BLaER1 (cell line): Measurements from ENCODE around the gene TTC38.

Experiments
- H3K27ac ChIP-seq: shearing (Covaris generic); formaldehyde crosslinking; 2 replicates; pipeline ENCODE4 v1.8.1; 2022
- H3K27me3 ChIP-seq: shearing (Covaris generic); formaldehyde crosslinking; 2 replicates; pipeline ENCODE4 v1.8.1; 2022
- H3K36me3 ChIP-seq: shearing (Covaris generic); formaldehyde crosslinking; 2 replicates; pipeline ENCODE4 v1.8.1; 2022
- H3K4me1 ChIP-seq: shearing (Covaris generic); formaldehyde crosslinking; 2 replicates; pipeline ENCODE4 v1.8.1; 2022
- H3K4me2 ChIP-seq: shearing (Covaris generic); formaldehyde crosslinking; 2 replicates; pipeline ENCODE4 v1.8.1; 2022
- H3K4me3 ChIP-seq: shearing (Covaris generic); formaldehyde crosslinking; 2 replicates; pipeline ENCODE4 v1.8.1; 2022
- H3K9ac ChIP-seq: shearing (Covaris generic); formaldehyde crosslinking; 2 replicates; pipeline ENCODE4 v1.8.1; 2022
- H3K9me3 ChIP-seq: shearing (Covaris generic); formaldehyde crosslinking; 2 replicates; pipeline ENCODE4 v1.8.1; 2022
- H4K20me1 ChIP-seq: shearing (Covaris generic); formaldehyde crosslinking; 2 replicates; pipeline ENCODE4 v1.8.1; 2022
- Cebpa-rat ChIP-seq: shearing (Covaris generic); IDR thresholded peaks from 2 replicates; pipeline ENCODE4 v1.8.1; 2022

Gene TTC38

DNA sequence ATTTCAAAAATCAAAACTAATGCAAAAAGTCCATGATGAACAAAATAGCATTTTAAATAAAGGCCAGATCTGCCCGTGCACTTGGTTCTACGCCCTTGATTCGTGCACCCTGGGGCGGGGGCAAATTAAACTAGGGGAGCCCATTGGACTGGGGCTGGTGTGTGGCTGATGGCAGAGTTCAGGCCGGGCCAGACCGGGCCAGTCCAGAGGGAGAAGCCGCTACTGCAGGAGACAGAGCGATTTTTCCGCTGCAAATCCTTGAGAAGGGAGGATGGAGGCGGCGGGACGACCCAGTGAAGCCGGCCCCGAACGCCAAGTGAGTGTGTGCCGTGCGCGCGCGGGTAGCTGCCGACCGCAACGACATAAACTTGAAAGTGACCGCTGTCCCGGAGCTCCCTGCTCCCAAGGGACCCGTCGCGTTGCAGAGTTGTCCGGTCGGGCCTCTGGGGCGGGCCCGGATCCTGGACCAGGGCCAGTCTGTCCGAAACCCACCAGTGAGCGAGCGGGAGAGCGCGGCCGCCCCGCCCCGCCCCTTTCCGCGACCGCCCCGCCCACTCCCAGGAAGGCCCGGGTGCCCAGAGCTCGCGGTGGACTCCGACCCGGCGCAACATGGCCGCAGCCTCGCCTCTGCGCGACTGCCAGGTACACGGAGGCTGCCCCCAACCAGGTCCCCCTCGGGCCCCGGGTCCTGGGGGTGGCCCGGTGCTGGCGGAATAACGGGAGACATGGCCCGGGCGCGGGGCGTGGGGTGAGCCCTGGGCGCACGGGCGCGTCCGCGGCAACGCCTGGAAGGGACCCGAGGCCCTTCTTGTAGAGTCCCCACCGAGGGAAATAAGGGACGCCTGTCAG, at the start of gene TTC38:
TTC38 (plus strand) TSS at position 578 of the 849 bp plus-strand sequence; CDS start at position 610, 32 bp downstream.
- TF ChIP-seq Cebpa-rat: no peak
- Histone ChIP-seq H3K4me2 (peak within 1 kb of the TSS; percentile 91), H3K9me3 (peaks cover 43% of the 10 kb centered on the region), H3K9ac (peak within 1 kb of the TSS; percentile 60), H3K36me3 (no peaks in the 10 kb centered on the region; the same call in 1 of the 2 replicates), H4K20me1 (no peaks in the 10 kb centered on the region), H3K4me3 (peak within 1 kb of the TSS; percentile 67), H3K27ac (no peak within 1 kb of the TSS; the same call in 1 of the 2 replicates), H3K27me3 (peaks cover 17% of the 10 kb centered on the region), H3K4me1 (peaks cover 35% of the 10 kb centered on the region)

DNA sequence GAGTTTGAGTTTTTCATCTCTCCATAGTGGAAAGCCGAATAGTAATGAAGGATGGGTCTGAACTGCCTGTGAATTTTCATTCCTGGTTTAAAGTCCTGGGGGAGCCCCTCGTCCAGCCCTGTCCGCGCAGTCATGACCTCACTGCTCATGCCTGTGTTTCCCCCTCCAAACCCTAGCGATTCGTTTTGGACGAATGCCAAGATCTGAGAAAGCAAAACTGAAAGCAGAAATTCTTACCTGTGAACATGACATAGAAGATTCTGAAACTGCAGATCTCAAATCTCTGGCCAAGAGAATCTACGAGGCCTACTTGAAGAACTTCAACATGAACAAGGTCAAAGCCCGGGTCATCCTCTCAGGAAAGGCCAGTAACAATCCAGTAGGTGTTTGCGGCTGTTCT, 48.2 kb upstream of the TTC38 start:
- Histone ChIP-seq H3K9me3 (no peaks in the 10 kb centered on the region), H3K4me1 (peaks cover 16% of the 10 kb centered on the region), H3K9ac (no peak overlapping the region), H4K20me1 (no peaks in the 10 kb centered on the region), H3K27me3 (no peaks in the 10 kb centered on the region), H3K36me3 (peaks cover 95% of the 10 kb centered on the region), H3K4me2 (no peak overlapping the region), H3K27ac (no peak overlapping the region), H3K4me3 (no peak overlapping the region)
- no peak for TF ChIP-seq Cebpa-rat

DNA sequence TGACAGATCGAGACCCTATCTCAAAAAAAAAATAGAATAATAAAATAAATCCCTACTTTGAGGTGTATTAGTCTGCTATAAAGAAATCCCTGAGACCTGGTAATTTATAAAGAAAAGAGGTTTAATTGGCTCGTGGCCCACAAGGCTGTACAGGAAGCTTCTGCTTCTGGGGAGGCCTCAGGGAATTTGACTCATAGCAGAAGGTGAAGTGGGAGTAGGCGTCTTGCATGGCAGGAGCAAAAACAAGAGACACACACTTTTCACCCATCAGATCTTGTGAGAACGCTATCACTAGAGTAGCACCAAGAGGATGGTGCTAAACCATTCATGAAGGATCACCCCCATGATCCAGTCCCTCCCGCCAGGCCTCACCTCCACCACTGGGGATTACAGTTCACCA, 46.9 kb upstream of the TTC38 start:
- Histone ChIP-seq H3K9ac (0 out of 2 replicates have a peak overlapping the region, but pooled peaks have one; percentile 29), H3K36me3 (peaks cover 95% of the 10 kb centered on the region), H3K9me3 (no peaks in the 10 kb centered on the region), H3K27me3 (no peaks in the 10 kb centered on the region), H3K4me3 (no peak overlapping the region), H3K27ac (peak overlapping the region; percentile 28; the same call in 1 of the 2 replicates), H3K4me2 (peak overlapping the region; percentile 66), H4K20me1 (no peaks in the 10 kb centered on the region), H3K4me1 (peaks cover 16% of the 10 kb centered on the region)
- no peak for TF ChIP-seq Cebpa-rat

DNA sequence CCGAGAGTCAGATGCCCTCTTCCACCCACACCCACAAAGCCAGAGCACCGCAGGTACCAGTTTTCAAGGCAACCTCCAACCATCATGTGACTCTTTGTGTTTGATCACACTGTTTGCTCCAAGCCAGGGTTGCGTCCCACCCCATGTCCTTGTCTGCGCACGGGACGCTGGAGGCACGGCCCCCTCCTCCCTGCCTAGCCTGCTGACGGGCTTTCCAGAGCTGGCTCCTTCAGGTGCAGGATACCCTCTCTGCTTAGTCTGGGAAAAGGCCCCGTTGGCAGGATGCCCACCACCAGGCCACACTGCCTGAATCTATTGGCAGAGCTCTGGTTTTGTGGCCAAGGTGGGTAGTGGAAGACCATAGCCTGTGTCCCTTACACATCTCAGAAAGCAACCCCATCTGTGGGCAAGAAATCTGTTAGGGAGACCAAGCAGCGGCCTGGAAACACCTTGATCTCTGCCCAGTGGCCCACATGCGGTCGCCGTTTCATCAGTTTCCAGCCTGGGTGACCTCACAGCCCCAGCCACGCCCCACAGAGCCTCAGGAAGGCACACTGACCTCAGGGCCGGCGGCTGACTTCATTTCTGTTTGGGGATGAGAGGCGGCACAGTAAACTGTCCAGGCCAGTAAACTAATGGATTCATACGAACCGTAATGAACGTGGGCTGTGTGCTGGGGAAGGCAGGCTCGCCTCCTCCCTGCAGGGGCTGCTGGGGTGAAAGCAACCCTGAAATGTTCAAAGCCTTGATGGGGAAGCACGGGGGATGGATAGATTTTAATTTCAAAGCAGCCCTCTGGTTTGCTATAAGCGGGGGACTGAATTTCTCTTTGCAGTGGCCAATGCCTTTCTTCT, 43.5 kb upstream of the TTC38 start:
- Histone ChIP-seq H3K9me3 (no peaks in the 10 kb centered on the region), H3K4me1 (peaks cover 16% of the 10 kb centered on the region), H3K4me3 (no peak overlapping the region), H3K27me3 (no peaks in the 10 kb centered on the region), H3K36me3 (peaks cover 66% of the 10 kb centered on the region), H3K27ac (no peak overlapping the region), H3K4me2 (no peak overlapping the region), H4K20me1 (no peaks in the 10 kb centered on the region), H3K9ac (no peak overlapping the region)
- TF ChIP-seq Cebpa-rat: no peak

DNA sequence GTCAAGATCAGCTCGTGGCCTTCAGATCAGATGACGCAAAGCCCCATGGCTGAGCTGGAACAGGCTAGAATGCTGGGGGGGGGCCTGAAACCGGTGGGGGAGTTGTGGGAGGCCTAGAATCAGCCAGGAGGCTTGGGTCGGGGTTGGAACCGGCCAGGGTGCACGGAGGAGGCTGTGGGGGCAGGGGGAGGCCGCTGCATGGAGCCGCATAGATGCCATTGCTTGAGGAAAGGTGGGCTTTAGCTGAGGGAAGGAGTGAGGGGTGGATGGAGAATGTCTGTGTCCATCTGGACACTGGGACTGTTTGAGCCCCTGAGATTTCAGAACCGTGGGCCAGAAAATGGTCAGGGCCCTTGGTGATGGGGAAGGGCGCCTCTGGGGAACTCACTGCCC, 42.9 kb upstream of the TTC38 start:
- no peak overlapping the region for H3K27ac ChIP-seq
- H3K9me3 ChIP-seq: no peaks in the 10 kb centered on the region
- peaks cover 16% of the 10 kb centered on the region for H3K4me1 ChIP-seq
- H3K9ac ChIP-seq: no peak overlapping the region
- H3K4me2 ChIP-seq: no peak overlapping the region
- no peaks in the 10 kb centered on the region for H3K27me3 ChIP-seq
- H4K20me1 ChIP-seq: no peaks in the 10 kb centered on the region
- peaks cover 60% of the 10 kb centered on the region for H3K36me3 ChIP-seq
- TF ChIP-seq Cebpa-rat: no peak
- H3K4me3 ChIP-seq: no peak overlapping the region

DNA sequence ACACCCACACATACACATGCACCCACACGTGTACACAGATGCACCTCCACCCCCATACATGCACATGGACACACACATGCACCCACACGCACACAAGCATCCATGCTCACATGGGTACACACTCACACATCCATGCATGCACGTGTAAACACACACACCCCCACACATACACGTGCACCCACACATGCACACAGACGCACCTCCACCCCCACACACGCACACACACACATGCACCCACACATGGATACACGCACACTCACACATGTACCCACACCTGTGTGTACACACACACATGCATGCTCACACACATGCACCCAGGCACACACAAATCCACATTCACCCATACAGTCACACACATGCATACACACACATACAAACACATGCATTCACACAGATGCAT, 42.2 kb upstream of the TTC38 start:
- Histone ChIP-seq H3K27ac (no peak overlapping the region), H3K27me3 (no peaks in the 10 kb centered on the region), H4K20me1 (no peaks in the 10 kb centered on the region), H3K9me3 (no peaks in the 10 kb centered on the region), H3K36me3 (peaks cover 56% of the 10 kb centered on the region), H3K4me2 (no peak overlapping the region), H3K9ac (no peak overlapping the region), H3K4me1 (peaks cover 9% of the 10 kb centered on the region), H3K4me3 (no peak overlapping the region)
- no peak for TF ChIP-seq Cebpa-rat

DNA sequence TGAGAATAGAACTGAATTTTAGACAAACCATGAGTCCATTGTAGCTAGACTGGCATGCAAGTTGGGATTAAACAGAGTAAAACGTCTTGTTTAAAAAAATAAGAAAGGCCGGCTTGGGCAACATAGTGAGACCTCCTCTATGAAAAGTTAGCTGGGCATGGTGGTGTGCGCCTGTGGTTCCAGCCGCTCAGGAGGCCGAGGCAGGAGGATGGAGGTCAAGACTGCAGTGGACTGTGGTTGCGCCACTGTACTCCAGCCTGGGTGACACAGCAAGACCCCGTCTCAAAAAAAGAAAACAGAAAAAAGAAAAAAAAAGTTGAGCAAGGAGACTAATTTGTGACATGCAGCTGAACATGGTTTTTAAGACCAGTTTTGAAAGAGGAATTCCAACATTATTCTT, 41.2 kb upstream of the TTC38 start:
- H3K4me3 ChIP-seq: no peak overlapping the region
- H3K9ac ChIP-seq: no peak overlapping the region
- H3K36me3 ChIP-seq: peaks cover 51% of the 10 kb centered on the region
- no peak overlapping the region for H3K27ac ChIP-seq
- no peaks in the 10 kb centered on the region for H3K9me3 ChIP-seq
- TF ChIP-seq Cebpa-rat: no peak
- H3K27me3 ChIP-seq: no peaks in the 10 kb centered on the region
- H4K20me1 ChIP-seq: no peaks in the 10 kb centered on the region
- no peaks in the 10 kb centered on the region for H3K4me1 ChIP-seq
- H3K4me2 ChIP-seq: no peak overlapping the region

DNA sequence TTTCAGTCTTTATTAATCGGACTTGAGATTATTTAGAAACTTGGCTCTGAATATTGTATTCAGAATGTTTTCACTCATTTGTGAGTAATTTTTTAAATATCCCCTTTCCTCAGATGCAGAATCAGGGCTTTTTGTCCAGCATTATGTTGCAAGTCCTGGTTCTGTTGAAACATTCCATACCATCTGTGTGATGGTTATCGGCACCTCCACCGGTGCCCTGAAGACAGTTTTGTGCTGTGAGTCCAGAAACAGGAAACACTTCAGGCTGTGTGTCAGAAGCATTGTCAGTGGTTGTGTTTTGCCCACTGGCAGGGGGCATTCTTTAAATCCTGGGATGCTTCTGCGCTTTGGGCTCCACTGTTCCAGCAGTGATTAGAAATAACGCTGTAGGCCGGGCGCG, 38.1 kb upstream of the TTC38 start:
- no peaks in the 10 kb centered on the region for H4K20me1 ChIP-seq
- no peak overlapping the region for H3K9ac ChIP-seq
- peaks cover 44% of the 10 kb centered on the region for H3K36me3 ChIP-seq
- no peaks in the 10 kb centered on the region for H3K9me3 ChIP-seq
- H3K4me1 ChIP-seq: peaks cover 17% of the 10 kb centered on the region
- no peak overlapping the region for H3K4me2 ChIP-seq
- no peak for TF ChIP-seq Cebpa-rat
- H3K4me3 ChIP-seq: no peak overlapping the region
- no peak overlapping the region for H3K27ac ChIP-seq
- H3K27me3 ChIP-seq: no peaks in the 10 kb centered on the region

DNA sequence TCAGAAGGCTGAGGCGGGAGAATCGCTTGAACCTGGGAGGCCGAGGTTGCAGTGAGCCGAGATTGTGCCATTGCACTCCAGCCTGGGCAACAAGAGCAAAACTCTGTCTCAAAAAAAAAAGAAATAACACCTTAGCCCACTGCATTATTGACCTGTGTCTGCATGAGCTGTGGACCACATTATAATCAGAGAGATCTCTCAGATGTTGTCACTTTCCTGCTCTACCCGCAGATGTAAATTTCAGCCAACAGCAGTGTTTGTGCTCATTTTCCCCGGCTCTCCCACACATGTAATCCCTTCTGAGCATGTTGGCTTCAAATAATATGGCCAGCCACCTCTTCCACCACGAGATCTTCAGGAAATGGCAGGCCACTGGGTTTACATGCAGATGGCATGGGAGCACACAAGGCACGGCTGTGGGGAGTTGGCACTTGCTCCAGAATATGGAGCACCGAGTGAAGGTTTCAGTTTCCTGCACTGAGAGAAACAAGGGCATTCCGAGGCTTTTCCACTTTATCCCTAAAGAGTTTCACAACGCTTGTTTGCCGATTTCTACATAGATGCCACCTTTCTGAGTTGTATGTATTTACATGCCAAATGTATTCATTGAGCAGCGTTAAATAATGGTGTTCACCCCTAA, 37.4 kb upstream of the TTC38 start:
- no peak overlapping the region for H3K9ac ChIP-seq
- peaks cover 44% of the 10 kb centered on the region for H3K36me3 ChIP-seq
- H3K4me1 ChIP-seq: peaks cover 19% of the 10 kb centered on the region
- no peak for TF ChIP-seq Cebpa-rat
- H3K4me2 ChIP-seq: no peak overlapping the region
- no peaks in the 10 kb centered on the region for H3K9me3 ChIP-seq
- H3K27ac ChIP-seq: no peak overlapping the region
- H3K4me3 ChIP-seq: no peak overlapping the region
- H3K27me3 ChIP-seq: no peaks in the 10 kb centered on the region
- H4K20me1 ChIP-seq: no peaks in the 10 kb centered on the region
